ENCODE results near the gene MAST4.

Gene MAST4

DNA sequence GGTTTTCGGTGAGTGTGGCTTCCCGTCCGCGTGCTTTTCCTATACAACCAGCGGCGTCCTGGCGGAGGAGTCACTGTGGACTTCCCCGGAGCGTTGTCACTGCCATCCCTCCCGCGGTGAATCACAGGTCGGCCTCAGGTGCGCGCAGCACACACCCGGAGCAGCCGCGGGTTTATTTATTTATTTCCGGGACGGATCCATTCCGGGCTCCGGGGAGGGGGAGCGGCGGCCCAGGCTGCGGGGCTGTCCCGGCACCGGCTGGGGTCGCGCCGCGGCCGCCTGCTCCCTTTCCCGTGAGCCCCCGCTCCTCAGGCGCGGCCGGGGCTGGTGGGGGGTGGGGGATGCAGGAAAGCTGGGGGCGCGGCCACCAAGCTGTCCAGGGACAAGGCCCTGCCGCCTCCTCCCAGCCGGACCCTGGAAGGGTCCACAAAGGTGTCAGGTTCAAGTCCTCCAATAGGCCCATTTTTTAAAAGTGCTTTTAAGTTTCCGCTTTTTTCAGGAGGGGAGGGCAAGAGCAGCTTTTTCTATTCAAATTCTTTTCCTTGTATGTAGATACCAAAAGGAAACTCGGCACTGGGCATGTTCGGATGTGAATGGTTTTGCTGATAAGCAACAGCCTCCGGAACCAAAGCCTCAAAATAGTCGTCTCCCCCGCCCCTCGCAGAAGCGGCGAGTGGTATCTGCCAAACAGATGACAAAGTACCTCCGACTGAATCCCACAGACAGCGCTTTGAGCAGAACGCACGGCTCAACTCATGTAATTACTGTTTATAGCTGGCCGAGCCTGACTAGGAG lies 407.9 kb downstream of the MAST4 start:
- peak; percentile 92 for DNase-seq

DNA sequence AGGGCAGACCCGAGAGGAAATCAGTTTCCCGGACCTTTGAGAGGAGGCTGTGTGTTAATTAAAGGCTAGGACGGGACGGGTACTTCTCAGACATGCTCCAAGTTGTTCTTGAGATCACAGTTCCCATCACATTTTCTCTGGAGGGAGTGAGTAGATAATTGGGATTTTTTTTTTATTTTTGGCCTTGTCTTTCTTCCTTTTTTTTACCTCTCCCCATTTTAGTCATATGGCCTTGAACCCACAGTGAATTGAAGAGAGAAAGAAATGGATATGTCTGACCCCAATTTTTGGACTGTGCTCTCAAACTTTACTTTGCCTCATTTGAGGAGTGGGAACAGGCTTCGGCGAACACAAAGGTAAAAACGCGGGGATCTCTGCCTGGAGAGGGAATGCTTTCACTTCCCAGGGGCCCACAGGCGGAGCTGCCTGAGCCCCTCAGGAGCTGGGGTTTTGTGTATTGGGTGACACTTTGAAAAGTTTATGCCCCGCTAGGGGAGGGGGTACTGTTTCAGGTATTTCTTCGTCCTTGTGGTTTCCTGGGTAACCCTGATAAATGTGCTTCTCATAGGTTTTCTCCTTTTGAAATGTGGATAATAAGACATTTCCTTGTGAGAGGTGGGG lies 408.6 kb downstream of the MAST4 start:
- DNase-seq, result peak; percentile 23

DNA sequence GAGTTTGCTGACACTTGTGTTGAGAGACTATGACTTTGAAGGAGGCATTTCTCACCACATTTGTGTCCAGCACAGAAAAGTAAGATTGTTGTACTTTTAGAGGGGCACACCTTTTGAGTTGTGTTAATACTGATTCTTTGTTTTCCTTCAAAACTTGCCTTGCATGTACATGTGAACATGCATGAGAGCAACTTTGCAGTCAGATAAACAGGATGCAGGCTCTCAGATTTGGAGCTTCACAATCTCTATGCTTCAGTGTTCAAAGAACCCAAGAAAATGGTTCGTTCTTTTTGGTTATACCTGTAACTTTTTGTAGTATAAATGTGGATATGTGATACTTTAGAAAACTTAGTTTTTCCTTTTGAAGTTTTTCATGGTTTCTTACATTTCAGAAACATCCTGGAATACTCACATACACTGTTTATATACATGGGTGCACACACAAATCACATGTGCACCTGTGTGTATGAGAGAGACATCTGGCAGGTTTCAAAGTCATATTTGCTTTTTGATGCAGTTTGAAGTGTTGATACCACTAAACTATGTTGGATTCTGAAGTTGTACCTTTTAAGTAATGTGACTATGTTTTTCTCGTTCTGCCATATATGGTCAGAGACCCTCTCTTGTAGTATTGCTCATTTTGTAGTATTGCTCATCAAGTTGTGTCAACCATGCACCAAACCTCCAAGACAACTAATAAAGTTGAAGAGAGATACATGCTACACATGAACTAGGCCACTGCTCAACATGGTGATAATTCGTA lies 409.7 kb downstream of the MAST4 start:
- DNase-seq, result no peak

DNA sequence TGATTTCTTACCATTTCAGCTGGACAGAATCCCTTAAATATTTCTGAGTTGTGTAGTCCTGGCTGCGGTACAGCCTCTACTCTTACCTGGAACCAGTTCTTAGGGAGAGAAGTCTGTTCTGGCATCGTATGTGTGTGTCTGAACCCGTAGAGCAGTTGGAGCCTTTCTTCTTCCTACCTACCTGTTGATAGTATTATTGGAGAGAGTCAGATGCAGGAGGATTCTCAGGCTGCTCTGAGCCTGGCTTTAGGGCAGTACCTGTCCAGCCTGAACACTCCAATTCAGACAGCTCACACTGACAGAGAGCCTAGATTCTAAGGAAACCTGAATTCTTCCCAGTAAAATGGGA lies 410.3 kb downstream of the MAST4 start:
- no peak for DNase-seq

GRCh38 chr5:67009028-67009427 lies 412.8 kb downstream of the MAST4 start:
- DNase-seq, result no peak

DNA sequence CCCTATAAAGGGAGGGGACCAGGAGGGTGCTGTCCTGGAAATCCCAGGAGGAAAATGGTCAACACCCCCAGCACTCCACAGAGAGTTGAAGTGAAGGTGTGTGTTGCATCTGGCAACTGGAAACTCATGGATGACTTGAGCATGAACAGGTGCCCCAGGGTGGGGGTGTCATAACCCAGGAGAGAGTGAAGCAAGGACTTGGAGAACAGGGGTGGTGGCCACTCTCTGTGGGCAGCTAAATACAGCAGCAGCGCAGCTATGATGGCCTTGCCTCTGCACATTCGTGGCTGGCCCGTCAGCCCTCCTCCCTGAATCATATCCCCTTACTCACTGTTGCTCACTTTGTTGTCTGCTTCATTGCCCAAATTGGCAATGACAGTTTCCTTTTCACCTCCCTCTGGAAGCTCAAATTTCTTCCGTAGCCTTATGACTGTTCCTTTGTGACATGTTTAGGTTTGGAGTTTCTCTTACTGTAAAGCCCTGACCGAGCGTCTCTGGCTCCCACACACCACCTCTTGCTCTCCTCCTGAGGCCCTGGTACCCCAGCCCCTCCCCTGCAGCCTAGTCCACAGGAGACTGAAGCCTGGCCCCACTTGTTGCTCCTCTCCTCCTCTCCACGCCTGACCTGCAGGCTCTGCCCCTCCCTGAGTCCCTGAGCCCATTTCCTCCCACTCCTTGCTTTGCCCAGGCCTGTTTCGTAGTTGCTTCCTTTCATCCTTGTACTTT lies 414.7 kb downstream of the MAST4 start:
- DNase-seq, result no peak

GRCh38 chr5:67011422-67011821 lies 415.2 kb downstream of the MAST4 start:
- no peak for DNase-seq

DNA sequence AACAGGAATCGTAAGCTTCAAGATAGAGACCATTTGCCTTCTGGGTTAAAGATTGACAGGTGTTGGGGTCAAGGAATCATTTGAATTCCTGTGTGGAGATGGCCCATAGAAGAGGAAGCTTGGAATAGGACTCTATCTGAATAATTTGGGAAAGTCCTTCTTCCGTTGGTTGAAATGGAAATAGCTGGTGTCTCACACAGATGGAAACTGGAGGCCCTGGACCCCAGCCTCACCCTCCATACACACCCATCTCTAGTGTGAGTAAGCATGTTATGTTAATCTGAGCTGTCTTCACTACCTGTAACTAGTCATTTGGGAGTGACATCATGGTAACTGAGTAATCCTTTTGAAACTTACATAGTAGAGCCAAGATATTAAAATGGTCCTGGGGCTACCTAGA lies 416.0 kb downstream of the MAST4 start:
- DNase-seq, result no peak

- no peak for DNase-seq
Measured at GRCh38 chr5:67013719-67014118, 417.5 kb downstream of the MAST4 start.

GRCh38 chr5:67014191-67014590 lies 418.0 kb downstream of the MAST4 start:
- no peak for DNase-seq

DNA sequence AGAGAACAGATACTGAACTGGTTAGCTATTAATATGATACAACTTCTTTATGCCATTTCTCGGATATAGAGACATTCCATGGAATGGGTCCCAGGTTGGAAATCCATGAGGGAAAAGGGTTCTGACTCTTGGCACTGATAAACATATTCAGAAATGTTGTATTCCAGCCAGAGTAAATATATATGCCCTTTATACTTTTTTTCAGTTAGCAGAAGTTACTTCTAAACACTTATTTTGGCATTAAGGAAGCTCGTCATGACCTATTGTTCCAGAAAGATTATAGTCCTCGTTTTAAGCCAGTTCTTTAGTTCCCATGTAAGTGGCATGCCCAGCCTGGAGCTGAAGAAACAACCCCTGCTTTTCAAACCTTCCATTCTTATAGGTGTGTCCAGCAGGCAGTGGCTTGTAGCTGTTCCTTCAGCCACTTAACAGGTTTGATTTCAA lies 418.8 kb downstream of the MAST4 start:
- DNase-seq, result no peak

DNA sequence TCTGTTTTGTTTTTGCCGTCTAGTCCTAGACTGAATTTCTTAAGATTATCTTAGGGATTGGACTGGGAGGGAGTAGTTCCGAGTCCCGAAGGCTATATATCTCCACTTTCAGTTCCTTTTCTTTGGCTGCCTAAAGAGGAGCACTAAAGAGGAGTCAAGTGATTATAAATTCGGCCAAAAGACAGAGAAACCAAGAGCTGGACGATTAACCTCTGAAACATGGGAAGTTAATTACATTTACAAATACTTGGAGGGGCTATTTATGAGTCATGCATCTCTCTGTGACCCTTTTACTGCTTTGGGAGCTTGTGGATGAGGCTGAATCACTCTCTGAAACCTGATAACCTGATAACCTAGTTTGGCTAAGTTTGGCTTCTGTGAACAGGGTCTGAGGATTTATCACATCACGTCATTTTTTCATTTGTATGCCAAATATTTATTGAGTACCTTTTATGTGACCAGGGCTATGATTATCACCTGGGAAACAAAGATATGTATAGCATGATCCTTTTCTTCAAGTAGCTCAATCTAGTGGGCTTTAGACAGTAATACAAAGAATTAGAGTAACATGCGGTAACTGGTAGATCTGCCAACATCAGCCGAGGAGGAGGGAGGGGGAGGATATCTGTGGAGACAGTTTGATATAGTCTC lies 419.5 kb downstream of the MAST4 start:
- DNase-seq, result no peak

- DNase-seq, result no peak
Measured at GRCh38 chr5:67019065-67019845, 423.1 kb downstream of the MAST4 start.

- DNase-seq, result no peak
Measured at GRCh38 chr5:67020096-67020615, 424.0 kb downstream of the MAST4 start.

- DNase-seq, result no peak
Measured at GRCh38 chr5:67021031-67021430, 424.8 kb downstream of the MAST4 start.

DNA sequence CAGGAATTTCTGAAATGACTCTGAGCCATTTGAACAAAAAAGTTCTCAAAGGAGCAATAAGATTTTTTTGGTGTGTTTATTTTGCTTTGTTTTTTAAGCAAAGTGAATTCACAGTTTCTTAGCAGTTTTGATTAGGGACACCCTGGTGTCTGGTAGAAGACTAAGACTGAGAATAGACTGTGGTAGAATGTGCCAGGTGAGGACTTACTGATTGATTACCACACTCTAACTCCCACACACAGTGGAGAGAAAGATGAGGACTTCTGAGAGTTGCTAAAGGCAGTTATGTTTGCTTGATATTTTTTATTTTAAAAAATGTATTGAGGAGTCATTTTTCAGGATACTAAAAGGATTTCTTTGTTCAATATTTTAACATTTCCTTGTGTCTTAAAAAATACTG lies 425.3 kb downstream of the MAST4 start:
- no peak for DNase-seq

GRCh38 chr5:67021962-67022361 lies 425.8 kb downstream of the MAST4 start:
- no peak for DNase-seq

DNA sequence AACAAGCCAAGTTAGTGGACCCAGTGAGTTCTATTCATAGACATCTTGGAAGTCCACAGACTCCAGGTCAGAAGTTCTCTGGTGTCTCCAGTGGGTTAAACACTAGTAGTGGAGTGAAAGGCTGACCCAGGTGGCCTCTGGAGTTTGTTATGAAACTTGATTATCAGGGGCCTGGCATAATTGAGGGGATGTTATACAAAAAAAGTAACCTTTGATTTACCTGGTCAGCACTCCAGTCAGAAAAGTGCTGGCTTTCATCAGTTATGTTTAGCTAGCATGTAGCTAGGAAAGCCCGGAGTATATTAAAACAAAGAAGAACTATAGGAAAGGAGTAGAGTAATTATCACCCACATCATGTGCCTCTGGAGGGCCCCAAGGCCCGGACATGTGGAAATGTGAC lies 429.3 kb downstream of the MAST4 start:
- DNase-seq, result no peak

DNA sequence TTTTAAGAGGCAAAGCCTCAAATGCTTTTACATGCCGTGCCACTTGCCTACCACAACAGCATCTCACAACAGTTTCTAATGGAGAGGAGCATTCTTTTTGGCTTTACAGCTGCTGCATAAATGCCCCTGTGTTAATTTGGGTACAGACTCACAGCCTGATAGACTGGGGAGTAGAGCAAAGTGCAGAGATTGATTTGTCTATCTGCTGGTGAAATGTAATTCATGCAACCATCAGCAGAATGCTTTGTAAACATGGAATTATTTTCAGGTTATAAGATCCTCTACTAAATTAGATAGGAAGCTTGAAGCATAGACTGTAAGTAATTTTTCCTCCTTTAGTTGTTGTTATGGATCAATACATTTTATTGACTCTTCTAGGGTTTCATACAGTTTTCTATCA lies 430.1 kb downstream of the MAST4 start:
- DNase-seq, result no peak

DNA sequence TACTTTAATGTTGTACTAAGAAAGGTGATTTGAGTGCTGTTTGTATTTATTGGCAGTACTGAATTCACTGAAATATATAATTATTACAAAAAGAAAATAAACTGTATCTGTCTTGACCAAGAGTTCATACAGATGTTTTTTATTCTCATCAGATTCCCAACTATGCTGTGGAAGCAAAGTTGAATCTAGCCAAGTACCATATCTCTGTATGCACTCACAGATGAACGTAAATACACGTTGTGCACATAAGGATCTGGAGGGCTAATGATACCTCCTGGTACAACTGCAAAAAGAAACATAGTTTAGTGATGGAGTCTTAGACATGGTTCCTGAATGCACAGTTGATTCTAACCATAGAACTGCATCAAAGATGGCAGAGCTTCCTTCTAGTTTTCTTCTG lies 431.0 kb downstream of the MAST4 start:
- no peak for DNase-seq

DNA sequence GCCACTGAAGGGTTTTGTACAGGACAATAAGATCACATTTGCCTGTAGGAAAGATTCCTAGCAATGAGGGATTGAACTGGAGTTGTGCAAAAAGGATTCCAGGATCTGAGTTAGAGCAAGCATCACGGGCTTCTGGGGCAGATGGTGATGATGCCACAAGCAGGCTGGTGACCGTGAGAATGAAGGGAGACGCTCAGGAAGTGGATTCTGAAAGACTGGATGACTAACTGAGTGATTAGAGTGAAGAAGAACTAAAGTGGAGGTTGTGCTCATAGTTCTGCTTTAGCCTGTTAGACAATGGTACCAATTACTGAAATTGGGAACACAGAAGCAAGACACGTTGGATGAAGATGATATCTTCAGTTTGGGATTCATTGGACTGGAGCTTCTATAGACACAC lies 432.2 kb downstream of the MAST4 start:
- no peak for DNase-seq

DNA sequence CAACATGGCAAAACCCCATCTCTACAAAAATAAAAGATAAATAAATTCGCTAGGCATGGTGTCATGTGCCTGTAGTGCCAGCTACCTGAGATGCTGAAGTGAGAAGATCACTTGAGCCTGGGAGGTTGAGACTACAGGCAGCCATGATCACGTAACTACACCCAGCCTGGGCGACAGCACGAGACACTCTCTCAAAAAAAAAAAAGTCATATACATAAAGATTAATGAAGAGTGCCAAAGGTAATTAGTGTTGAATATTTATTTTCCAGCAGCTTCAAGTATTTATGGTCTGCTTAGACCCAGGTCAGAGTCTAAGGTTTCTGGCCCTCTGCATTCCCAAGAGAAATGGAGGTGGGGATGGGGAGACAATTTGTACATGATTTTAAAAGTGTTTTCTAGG lies 432.7 kb downstream of the MAST4 start:
- DNase-seq, result no peak

All from CD4-positive, alpha-beta T cell treated with Interleukin-10 for 1 hour (primary cell).